PFSK-1 (cell line): Measurements from ENCODE around the gene PPP1CC.

Source experiments
- FOXP2 ChIP-seq: optimal IDR thresholded peaks from 2 replicates; pipeline ENCODE3; 2011; ENCODE audit warnings: borderline replicate concordance, control low read depth, inconsistent platforms; ENCODE audit not compliant: insufficient read depth; ENCODE audit errors: extremely low read length, extremely low read depth
- POLR2AphosphoS5 ChIP-seq: IDR thresholded peaks from 2 replicates; pipeline ENCODE4 v1.6.1; 2012; ENCODE audit warnings: low read depth, mild to moderate bottlenecking, control low read depth, low read length, moderate library complexity
- SIN3A ChIP-seq: IDR thresholded peaks from 2 replicates; pipeline ENCODE4 v1.6.1; 2012; ENCODE audit warnings: mild to moderate bottlenecking, low read length, moderate library complexity, borderline replicate concordance; ENCODE audit not compliant: insufficient read depth
- TAF1 ChIP-seq: IDR thresholded peaks from 2 replicates; pipeline ENCODE4 v1.6.1; 2012; ENCODE audit warnings: low read length, control low read depth, borderline replicate concordance; ENCODE audit not compliant: insufficient read depth
- TF ChIP-seq, protein P1 (sequence below), 2 experiments: IDR thresholded peaks; 2 replicates each; pipeline versions ENCODE4 v1.6.1 to v1.8.0; 2011 to 2012; ENCODE audit warnings: low read depth in 2 of 2, low read length in 2 of 2, control low read depth in 1 of 2, inconsistent platforms in 1 of 2, mild to moderate bottlenecking in 1 of 2, moderate library complexity in 1 of 2; ENCODE audit not compliant: insufficient read depth in 1 of 2

Gene PPP1CC

DNA sequence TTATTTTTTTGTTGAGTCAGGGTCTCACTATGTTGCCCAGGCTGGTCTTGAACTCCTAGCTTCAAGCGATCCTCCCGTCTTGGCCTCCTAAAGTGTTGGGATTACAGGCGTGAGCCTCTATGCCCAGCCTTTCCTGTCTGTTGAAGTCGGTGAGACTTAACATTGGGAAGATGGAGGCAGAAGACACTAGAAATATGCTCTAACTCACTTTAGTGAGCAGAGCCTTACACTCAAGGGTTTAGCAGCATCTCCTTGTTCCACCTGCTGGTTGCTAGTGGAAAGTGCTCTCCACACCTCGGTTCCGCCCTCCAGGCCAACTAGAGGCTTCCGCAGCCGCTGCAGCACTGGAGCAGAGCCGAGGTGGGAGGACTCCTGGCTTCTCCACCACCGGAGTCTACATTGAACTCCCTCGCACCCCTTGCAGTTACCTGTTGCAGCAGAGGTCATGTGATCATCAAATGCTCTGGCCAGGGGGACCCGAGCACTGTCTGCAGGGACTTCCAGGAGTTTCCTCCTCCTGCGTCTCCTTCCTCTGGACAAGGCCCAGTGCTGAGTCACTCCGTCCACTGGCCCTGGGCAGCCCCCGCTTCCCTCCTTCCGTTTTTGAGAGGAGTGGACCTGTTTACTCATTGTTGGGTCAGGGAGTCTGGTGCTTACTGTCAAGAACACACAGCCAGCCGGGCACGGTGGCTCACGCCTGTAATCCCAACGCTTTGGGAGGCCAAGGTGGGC is 44.4 kb downstream of the PPP1CC start:
- TF ChIP-seq FOXP2 (peak; percentile 87), SIN3A (no peak)

DNA sequence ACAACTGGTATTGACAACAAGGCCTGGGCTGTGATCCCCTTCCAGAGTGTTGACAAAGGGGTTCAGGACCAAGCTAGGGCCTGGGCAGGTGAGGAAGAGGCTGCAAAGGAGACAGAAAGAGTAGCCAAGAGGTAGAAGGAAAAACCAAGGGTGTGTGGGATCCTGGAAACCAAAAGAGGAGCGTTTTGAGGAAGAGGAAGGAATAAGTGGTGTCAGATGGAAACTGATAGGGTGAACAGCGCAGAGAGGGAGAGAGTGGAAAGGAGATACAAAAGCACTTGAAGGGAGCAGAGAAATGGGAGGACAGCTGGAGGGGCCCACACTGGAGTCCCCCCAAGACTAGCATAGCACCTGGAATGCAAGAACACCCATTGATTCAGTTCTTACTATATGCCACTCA is 45.5 kb downstream of the PPP1CC start:
- TF ChIP-seq, protein P1, sequence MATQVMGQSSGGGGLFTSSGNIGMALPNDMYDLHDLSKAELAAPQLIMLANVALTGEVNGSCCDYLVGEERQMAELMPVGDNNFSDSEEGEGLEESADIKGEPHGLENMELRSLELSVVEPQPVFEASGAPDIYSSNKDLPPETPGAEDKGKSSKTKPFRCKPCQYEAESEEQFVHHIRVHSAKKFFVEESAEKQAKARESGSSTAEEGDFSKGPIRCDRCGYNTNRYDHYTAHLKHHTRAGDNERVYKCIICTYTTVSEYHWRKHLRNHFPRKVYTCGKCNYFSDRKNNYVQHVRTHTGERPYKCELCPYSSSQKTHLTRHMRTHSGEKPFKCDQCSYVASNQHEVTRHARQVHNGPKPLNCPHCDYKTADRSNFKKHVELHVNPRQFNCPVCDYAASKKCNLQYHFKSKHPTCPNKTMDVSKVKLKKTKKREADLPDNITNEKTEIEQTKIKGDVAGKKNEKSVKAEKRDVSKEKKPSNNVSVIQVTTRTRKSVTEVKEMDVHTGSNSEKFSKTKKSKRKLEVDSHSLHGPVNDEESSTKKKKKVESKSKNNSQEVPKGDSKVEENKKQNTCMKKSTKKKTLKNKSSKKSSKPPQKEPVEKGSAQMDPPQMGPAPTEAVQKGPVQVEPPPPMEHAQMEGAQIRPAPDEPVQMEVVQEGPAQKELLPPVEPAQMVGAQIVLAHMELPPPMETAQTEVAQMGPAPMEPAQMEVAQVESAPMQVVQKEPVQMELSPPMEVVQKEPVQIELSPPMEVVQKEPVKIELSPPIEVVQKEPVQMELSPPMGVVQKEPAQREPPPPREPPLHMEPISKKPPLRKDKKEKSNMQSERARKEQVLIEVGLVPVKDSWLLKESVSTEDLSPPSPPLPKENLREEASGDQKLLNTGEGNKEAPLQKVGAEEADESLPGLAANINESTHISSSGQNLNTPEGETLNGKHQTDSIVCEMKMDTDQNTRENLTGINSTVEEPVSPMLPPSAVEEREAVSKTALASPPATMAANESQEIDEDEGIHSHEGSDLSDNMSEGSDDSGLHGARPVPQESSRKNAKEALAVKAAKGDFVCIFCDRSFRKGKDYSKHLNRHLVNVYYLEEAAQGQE (IDR thresholded peaks at IDR 0.05; ENCODE audit: insufficient read depth in 1 of 2, low read depth in 2 of 2, low read length in 2 of 2) = no peak
- no peak for TF ChIP-seq POLR2AphosphoS5
- no peak for TF ChIP-seq FOXP2

DNA sequence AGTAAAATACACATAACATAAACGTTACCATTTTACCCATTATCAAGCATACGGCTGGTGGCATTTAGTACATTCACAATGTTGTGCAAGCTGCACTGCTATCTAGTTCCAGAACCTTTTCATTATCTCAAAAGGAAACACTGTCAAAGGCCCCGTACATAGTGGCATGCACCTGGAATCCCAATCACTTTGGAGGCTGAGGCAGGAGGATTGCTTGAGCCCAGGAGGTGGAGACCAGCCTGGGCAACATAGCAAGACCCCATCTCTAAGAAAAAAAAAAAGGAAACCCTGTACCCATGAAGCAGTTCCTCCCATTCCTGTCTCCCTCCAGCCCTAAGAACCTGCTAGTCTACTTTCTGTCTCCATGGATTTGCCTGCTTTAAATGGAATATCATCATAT is 46.4 kb downstream of the PPP1CC start:
- TF ChIP-seq SIN3A (no peak), TAF1 (no peak), FOXP2 (no peak), POLR2AphosphoS5 (no peak)
- TF ChIP-seq, protein P1 (IDR thresholded peaks at IDR 0.05; ENCODE audit: insufficient read depth in 1 of 2, low read depth in 2 of 2, low read length in 2 of 2) = no peak

DNA sequence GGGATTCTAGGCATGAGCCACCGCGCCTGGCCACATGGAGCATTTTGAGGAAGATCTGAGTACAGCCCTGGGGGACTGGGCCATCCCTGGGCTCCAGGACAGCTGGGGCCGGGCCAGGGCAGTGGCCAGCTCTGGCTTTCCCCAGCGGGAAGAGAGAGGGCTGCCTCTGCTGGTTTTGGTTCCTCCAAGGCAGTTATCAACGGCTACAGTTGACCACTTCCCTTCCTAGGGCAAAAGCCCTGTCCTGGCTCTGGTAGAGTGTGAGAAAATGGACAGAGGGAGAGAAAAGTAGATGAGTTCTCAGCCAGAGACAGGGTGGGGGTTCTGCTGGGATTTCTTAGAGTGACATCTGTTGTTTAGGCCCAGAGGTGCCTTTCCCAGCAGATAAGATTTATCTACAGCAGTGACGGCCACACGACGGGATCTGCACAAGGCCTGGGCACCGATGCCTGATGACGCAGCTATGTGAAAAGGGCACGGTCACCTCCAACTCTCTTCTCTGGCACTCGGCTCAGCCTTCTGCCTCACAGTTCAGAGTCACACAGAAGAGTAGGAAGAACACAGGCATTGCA is 48.3 kb downstream of the PPP1CC start:
- no peak for TF ChIP-seq FOXP2
- no peak for TF ChIP-seq SIN3A
- TF ChIP-seq, protein P1 (IDR thresholded peaks at IDR 0.05; ENCODE audit: insufficient read depth in 1 of 2, low read depth in 2 of 2, low read length in 2 of 2) = no peak
- no peak for TF ChIP-seq TAF1
- no peak for TF ChIP-seq POLR2AphosphoS5

DNA sequence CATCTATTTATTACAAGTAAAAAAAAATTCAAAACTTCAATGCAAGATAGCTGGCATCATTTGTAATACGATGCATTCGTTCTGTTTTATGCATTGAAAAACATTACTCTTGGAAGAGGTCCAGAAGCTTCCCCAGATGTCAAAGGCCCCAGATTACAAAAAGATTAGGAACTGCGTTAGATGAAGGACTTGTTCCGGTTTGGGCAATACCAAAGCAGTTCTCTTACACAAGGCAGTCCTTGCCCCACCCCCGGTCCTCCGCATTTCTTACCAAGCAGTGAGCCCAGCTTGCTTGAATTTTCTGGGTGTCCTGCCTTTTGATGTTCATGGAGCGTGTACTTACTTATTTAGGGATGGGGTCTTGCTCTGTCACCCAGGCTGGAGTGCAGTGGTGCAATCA is 49.0 kb downstream of the PPP1CC start:
- no peak for TF ChIP-seq FOXP2
- TF ChIP-seq, protein P1 (IDR thresholded peaks at IDR 0.05; ENCODE audit: insufficient read depth in 1 of 2, low read depth in 2 of 2, low read length in 2 of 2) = no peak
- no peak for TF ChIP-seq TAF1
- TF ChIP-seq POLR2AphosphoS5 = no peak
- TF ChIP-seq SIN3A = no peak
